GM06990 (cell line): Measurements from ENCODE around the gene GALNS.

ENCODE experiments used
- DNase-seq: peaks from one replicate; pipeline ENCODE4 v3.0.0-alpha.2; 2011; ENCODE audit not compliant: insufficient read length; ENCODE audit errors: extremely low read depth
- H3K27me3 ChIP-seq: replicated peaks from 2 replicates; pipeline ENCODE4 v1.6.0; 2011; ENCODE audit warnings: low read length; ENCODE audit not compliant: control insufficient read depth, insufficient read depth
- H3K36me3 ChIP-seq: 2 replicates; pipeline ENCODE4 v1.5.1; 2011; ENCODE audit warnings: low read length; ENCODE audit not compliant: control insufficient read depth, insufficient read depth
- H3K4me3 ChIP-seq: replicated peaks from 2 replicates; pipeline ENCODE4 v1.5.1; 2011; ENCODE audit warnings: low read depth, mild to moderate bottlenecking, control low read depth, low read length
- CTCF ChIP-seq: IDR thresholded peaks from 2 replicates; pipeline ENCODE4 v1.5.1; 2011; ENCODE audit warnings: low read length, control low read depth, mild to moderate bottlenecking, inconsistent platforms; ENCODE audit not compliant: insufficient read depth, poor library complexity, severe bottlenecking

The GALNS gene

GRCh38 chr16:88878356-88878755, 21.6 kb upstream of the GALNS start:
- DNase-seq: no peak
- TF ChIP-seq CTCF: no peak
- no peak overlapping the region for H3K4me3 ChIP-seq
- no peaks in the 10 kb centered on the region for H3K27me3 ChIP-seq
- peaks cover 42% of the 10 kb centered on the region for H3K36me3 ChIP-seq

GRCh38 chr16:88877564-88878289, 21.0 kb upstream of the GALNS start:
- no peak for TF ChIP-seq CTCF
- Histone ChIP-seq H3K4me3 (no peak overlapping the region), H3K36me3 (peaks cover 37% of the 10 kb centered on the region), H3K27me3 (no peaks in the 10 kb centered on the region)
- no peak for DNase-seq

- Histone ChIP-seq H3K27me3 (no peaks in the 10 kb centered on the region), H3K4me3 (no peak overlapping the region), H3K36me3 (peaks cover 31% of the 10 kb centered on the region)
- no peak for DNase-seq
- TF ChIP-seq CTCF: no peak
Observed at GRCh38 chr16:88876942-88877526, 20.3 kb upstream of the GALNS start.

- DNase-seq: no peak
- Histone ChIP-seq H3K4me3 (no peak overlapping the region), H3K27me3 (no peaks in the 10 kb centered on the region), H3K36me3 (peaks cover 24% of the 10 kb centered on the region)
- TF ChIP-seq CTCF: no peak
Observed at GRCh38 chr16:88875703-88876234, 19.0 kb upstream of the GALNS start.

- no peaks in the 10 kb centered on the region; the same call in 1 of the 2 replicates for H3K27me3 ChIP-seq
- TF ChIP-seq CTCF: no peak
- peaks cover 22% of the 10 kb centered on the region for H3K36me3 ChIP-seq
- no peak overlapping the region for H3K4me3 ChIP-seq
- no peak for DNase-seq
Observed at GRCh38 chr16:88874938-88875599, 18.3 kb upstream of the GALNS start.
